HEK293 (cell line): ENCODE data around the gene NET1.

Experiments used
- CTCF ChIA-PET: fragments of 350-600 bp; formaldehyde crosslinking; extraction: SDS; loops from one replicate; lab custom pipeline; 2021; ENCODE audit warnings: antibody characterized with exemption; lab: Yijun Ruan, JAX
- POLR2A ChIA-PET: fragments of 300-600 bp; formaldehyde crosslinking; extraction: SDS; loops from one replicate; lab custom pipeline; 2020; ENCODE audit warnings: antibody characterized with exemption, inconsistent platforms; lab: Yijun Ruan, JAX
- H3K27ac ChIP-seq: fragments of 200-500 bp; sonication (Bioruptor generic); 2 replicates; pipeline ENCODE4 v1.5.1; 2014; ENCODE audit warnings: low read depth, low read length, control low read depth, inconsistent platforms; ENCODE audit errors: extremely low read depth
- H3K36me3 ChIP-seq, 2 experiments: fragments of 200-500 bp in 1 of 2; sonication (Bioruptor generic) in 1 of 2; 1 replicate in 1 of 2; 2 replicates in 1 of 2; pipeline ENCODE4 v1.5.1; 2014 to 2017; ENCODE audit warnings: inconsistent platforms in 2 of 2, low read length in 2 of 2; ENCODE audit not compliant: control insufficient read depth in 2 of 2, insufficient read depth in 1 of 2
- H3K4me1 ChIP-seq: fragments of 200-500 bp; sonication (Bioruptor generic); 2 replicates; pipeline ENCODE4 v1.5.1; 2014; ENCODE audit warnings: mild to moderate bottlenecking, low read length, inconsistent platforms; ENCODE audit not compliant: control insufficient read depth, insufficient read depth
- H3K4me3 ChIP-seq: 2 replicates; pipeline ENCODE4 v1.5.1; 2011; ENCODE audit warnings: low read depth, mild to moderate bottlenecking, control low read depth, low read length, moderate library complexity
- H3K9me3 ChIP-seq: fragments of 200-500 bp; sonication (Bioruptor generic); 2 replicates; pipeline ENCODE4 v1.5.1; 2014; ENCODE audit warnings: low read depth, low read length, inconsistent platforms; ENCODE audit not compliant: control insufficient read depth, insufficient read depth
- GLIS2 ChIP-seq: fragments of 450-650 bp; formaldehyde crosslinking; IDR thresholded peaks from 2 replicates; pipeline ENCODE4 v1.5.1; 2016; ENCODE audit warnings: missing biosample characterization, missing genetic modification characterization
- HOXA7 ChIP-seq: sonication (generic); formaldehyde crosslinking; IDR thresholded peaks from 2 replicates; pipeline ENCODE4 v1.8.1; 2022; ENCODE audit warnings: missing genetic modification reagents, borderline replicate concordance
- KLF1 ChIP-seq: fragments of 450-650 bp; formaldehyde crosslinking; IDR thresholded peaks from 2 replicates; pipeline ENCODE4 v1.5.1; 2016; ENCODE audit warnings: missing biosample characterization, missing genetic modification characterization
- PATZ1 ChIP-seq: fragments of 450-650 bp; formaldehyde crosslinking; IDR thresholded peaks from 2 replicates; pipeline ENCODE4 v1.5.1; 2016; ENCODE audit warnings: missing biosample characterization, missing genetic modification characterization
- PRDM10 ChIP-seq: fragments of 450-650 bp; formaldehyde crosslinking; IDR thresholded peaks from 2 replicates; pipeline ENCODE4 v1.5.1; 2016; ENCODE audit warnings: missing biosample characterization, missing genetic modification characterization
- RBAK ChIP-seq: fragments of 450-650 bp; formaldehyde crosslinking; IDR thresholded peaks from 2 replicates; pipeline ENCODE4 v1.5.1; 2016; ENCODE audit warnings: missing biosample characterization, missing genetic modification characterization
- SCRT1 ChIP-seq: fragments of 450-650 bp; formaldehyde crosslinking; IDR thresholded peaks from 2 replicates; pipeline ENCODE4 v1.5.1; 2016; ENCODE audit warnings: missing biosample characterization, missing genetic modification characterization, borderline replicate concordance
- YY2 ChIP-seq: fragments of 450-650 bp; formaldehyde crosslinking; IDR thresholded peaks from 2 replicates; pipeline ENCODE4 v1.5.1; 2016; ENCODE audit warnings: missing biosample characterization, missing genetic modification characterization
- ZBTB8A ChIP-seq: fragments of 450-650 bp; formaldehyde crosslinking; IDR thresholded peaks from 2 replicates; pipeline ENCODE4 v1.5.1; 2016; ENCODE audit warnings: missing biosample characterization, missing genetic modification characterization
- ZNF175 ChIP-seq: fragments of 450-650 bp; formaldehyde crosslinking; IDR thresholded peaks from 2 replicates; pipeline ENCODE4 v1.5.1; 2016; ENCODE audit warnings: missing biosample characterization, missing genetic modification characterization
- ZNF223 ChIP-seq: fragments of 450-650 bp; formaldehyde crosslinking; IDR thresholded peaks from 2 replicates; pipeline ENCODE4 v1.5.1; 2016; ENCODE audit warnings: missing biosample characterization, missing genetic modification characterization
- ZNF311 ChIP-seq: fragments of 450-650 bp; formaldehyde crosslinking; IDR thresholded peaks from 2 replicates; pipeline ENCODE4 v1.5.1; 2017; ENCODE audit warnings: missing biosample characterization, missing genetic modification characterization, borderline replicate concordance
- ZNF362 ChIP-seq: fragments of 450-650 bp; formaldehyde crosslinking; IDR thresholded peaks from 2 replicates; pipeline ENCODE4 v1.5.1; 2016; ENCODE audit warnings: missing biosample characterization, missing genetic modification characterization
- ZNF394 ChIP-seq: fragments of 450-650 bp; formaldehyde crosslinking; IDR thresholded peaks from 2 replicates; pipeline ENCODE4 v1.5.1; 2016; ENCODE audit warnings: missing biosample characterization, missing genetic modification characterization, mild to moderate bottlenecking, moderate library complexity, borderline replicate concordance
- ZNF529 ChIP-seq: fragments of 450-650 bp; formaldehyde crosslinking; IDR thresholded peaks from 2 replicates; pipeline ENCODE4 v1.5.1; 2017; ENCODE audit warnings: missing genetic modification characterization, missing biosample characterization; ENCODE audit not compliant: insufficient replicate concordance
- ZNF558 ChIP-seq: fragments of 450-650 bp; formaldehyde crosslinking; IDR thresholded peaks from 2 replicates; pipeline ENCODE4 v1.5.1; 2016; ENCODE audit warnings: missing biosample characterization, missing genetic modification characterization
- ZNF596 ChIP-seq: fragments of 450-650 bp; IDR thresholded peaks from 2 replicates; pipeline ENCODE4 v1.5.0; 2018; ENCODE audit warnings: missing biosample characterization, mild to moderate bottlenecking, missing genetic modification characterization, moderate library complexity
- ZNF610 ChIP-seq: fragments of 450-650 bp; formaldehyde crosslinking; IDR thresholded peaks from 2 replicates; pipeline ENCODE4 v1.5.1; 2016; ENCODE audit warnings: missing biosample characterization, missing genetic modification characterization, borderline replicate concordance
- ZNF791 ChIP-seq: fragments of 450-650 bp; formaldehyde crosslinking; IDR thresholded peaks from 2 replicates; pipeline ENCODE4 v1.5.1; 2016; ENCODE audit warnings: missing biosample characterization, missing genetic modification characterization
- ZNF837 ChIP-seq: fragments of 450-650 bp; formaldehyde crosslinking; IDR thresholded peaks from 2 replicates; pipeline ENCODE4 v1.5.1; 2016; ENCODE audit warnings: missing biosample characterization, missing genetic modification characterization

NET1 gene

GRCh38 chr10:5461914-5462840 is 49.8 kb downstream of the NET1 start:
- ChIA-PET POLR2A (interaction anchor here (1.9 kb wide), 1 partner anchor 16 kb away, joined by 5 read pairs; no protein-coding TSS in a partner anchor), CTCF (interaction anchor here (0.9 to 2.6 kb wide), 3 partner anchors 161 to 169 kb away, joined by 3 to 7 read pairs (median 5); no protein-coding TSS in a partner anchor)
- Histone ChIP-seq H3K4me3 (no peak overlapping the region), H3K27ac (no peak overlapping the region), H3K4me1 (no peaks in the 10 kb centered on the region), H3K9me3 (no peaks in the 10 kb centered on the region), H3K36me3 (peaks cover 16 to 45% of the 10 kb centered on the region in 2 experiments)
- no peak for TF ChIP-seq PRDM10 (tag by site-specific recombination)
- TF ChIP-seq ZNF362 (tag by site-specific recombination): no peak
- TF ChIP-seq ZNF610 (tag by site-specific recombination): no peak
- TF ChIP-seq ZNF223: no peak
- no peak for TF ChIP-seq SCRT1 (tag by site-specific recombination)
- no peak for TF ChIP-seq ZNF529
- TF ChIP-seq YY2: no peak
- TF ChIP-seq RBAK (tag by site-specific recombination): no peak
- no peak for TF ChIP-seq ZNF791 (tag by site-specific recombination)
- no peak for TF ChIP-seq ZNF596 (tag by site-specific recombination)
- no peak for TF ChIP-seq ZNF394 (tag by site-specific recombination)
- no peak for TF ChIP-seq GLIS2 (tag by site-specific recombination)
- no peak for TF ChIP-seq KLF1 (tag by site-specific recombination)
- no peak for TF ChIP-seq ZBTB8A (tag by site-specific recombination)
- TF ChIP-seq ZNF311 (tag by site-specific recombination): no peak
- TF ChIP-seq ZNF837 (tag by site-specific recombination): no peak
- no peak for TF ChIP-seq ZNF558 (tag by site-specific recombination)
- TF ChIP-seq HOXA7 (CRISPR knock-in tag): no peak

- Histone ChIP-seq H3K4me3 (no peak overlapping the region), H3K27ac (no peak overlapping the region), H3K36me3 (peaks cover 13 to 39% of the 10 kb centered on the region in 2 experiments), H3K9me3 (no peaks in the 10 kb centered on the region), H3K4me1 (no peaks in the 10 kb centered on the region)
- CTCF ChIA-PET: interaction anchor here (0.9 to 2.6 kb wide), 4 partner anchors 19 to 168 kb away, joined by 3 to 7 read pairs (median 3); no protein-coding TSS in a partner anchor
- TF ChIP-seq PATZ1 (tag by site-specific recombination): 0 out of 2 replicates have a peak, but pooled peaks have one; percentile 15
- no peak for TF ChIP-seq ZNF175 (tag by site-specific recombination)
- POLR2A ChIA-PET: interaction anchor here (0.5 to 1.9 kb wide), 2 partner anchors 17 to 56 kb away, joined by 3 to 5 read pairs; no protein-coding TSS in a partner anchor
These were observed 50.5 kb downstream of the NET1 start for GRCh38 chr10:5462841-5463293.
